COLO668 (cell line): ENCODE results near the gene KMT2A.
"Not testable (repeated sequence)": the region's sequence is repeated elsewhere in the genome, so short reads cannot be mapped to it uniquely, and the experiment has no call there.

Source experiments
- DNase-seq: peaks from one replicate; lab custom pipeline; 2025; ENCODE audit not compliant: unreplicated experiment; lab: John Stamatoyannopoulos, UW

KMT2A gene

DNA sequence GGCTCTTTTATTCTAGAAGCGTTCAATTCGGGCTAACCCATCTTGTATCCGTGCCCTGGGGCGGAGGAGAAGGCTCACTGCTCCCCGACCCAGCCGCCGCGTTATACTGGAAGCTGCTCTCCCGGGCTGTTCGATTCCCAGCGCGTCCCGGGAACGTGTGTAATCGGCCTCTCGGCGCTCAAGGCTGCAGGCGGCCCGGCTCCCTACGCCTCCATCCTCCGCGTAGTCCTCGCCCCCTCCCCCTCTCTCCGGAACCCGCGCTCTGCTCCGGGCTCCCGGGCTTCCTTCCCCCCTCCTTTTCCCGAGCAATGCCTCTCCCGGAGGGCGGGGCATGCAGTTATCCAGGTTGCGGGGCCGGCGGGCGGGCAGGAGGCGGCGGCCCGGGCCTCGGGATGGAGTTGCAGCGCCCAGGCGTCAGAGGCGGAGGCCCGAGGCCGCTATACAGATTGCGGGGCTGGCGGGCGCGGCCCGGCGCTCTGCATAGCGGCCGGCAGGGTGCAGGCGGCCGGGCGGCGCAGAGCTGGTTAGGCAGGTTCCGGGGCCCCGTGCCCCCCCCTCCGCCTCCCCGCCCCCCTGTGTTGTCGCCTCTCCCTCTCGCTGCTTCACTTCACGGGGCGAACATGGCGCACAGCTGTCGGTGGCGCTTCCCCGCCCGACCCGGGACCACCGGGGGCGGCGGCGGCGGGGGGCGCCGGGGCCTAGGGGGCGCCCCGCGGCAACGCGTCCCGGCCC lies at the start of gene KMT2A:
Gene KMT2A, plus strand, starts transcription at position 600 of the 732 bp plus-strand sequence. Its CDS starts 21 bp downstream, at position 621.
- peak; percentile 98 for DNase-seq

DNA sequence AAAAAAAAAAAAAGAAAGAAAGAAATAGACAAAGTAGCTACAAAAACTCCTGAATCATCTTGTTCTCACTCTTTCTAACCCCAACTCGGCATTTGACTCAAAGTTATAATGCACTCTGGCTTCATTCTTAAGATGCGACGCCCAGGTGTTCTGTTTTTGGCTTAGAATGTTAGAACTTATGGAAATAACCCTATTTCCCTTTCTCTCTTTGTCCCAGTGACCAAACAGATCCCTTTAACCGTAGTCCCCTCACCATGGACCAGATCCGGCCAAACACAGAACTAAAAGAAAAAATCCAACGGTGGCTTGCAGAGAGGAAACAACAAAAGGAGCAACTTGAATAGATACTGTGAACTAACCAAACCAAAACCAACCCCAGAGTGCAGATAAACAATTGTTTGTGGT lies 40.2 kb upstream of the KMT2A start:
- DNase-seq, result no peak

DNA sequence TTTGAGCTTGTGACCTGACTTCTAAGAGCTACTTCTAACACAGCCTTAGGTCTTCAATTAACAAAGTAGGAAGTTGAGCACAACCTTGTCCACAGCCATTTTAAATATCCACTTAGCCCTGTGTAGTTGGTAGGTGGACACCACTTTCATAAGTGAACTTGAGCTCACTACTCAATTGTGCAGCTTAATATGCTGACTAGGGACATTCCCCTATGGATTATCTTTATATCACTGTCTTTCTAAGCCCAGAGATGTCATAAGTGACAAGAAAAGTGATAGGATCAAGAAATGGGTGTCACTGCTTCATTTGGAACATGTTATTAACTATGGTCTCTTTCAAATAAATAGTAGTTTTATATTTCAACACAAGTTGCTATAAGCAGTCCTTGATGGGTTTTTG lies 38.8 kb upstream of the KMT2A start:
- no peak for DNase-seq

DNA sequence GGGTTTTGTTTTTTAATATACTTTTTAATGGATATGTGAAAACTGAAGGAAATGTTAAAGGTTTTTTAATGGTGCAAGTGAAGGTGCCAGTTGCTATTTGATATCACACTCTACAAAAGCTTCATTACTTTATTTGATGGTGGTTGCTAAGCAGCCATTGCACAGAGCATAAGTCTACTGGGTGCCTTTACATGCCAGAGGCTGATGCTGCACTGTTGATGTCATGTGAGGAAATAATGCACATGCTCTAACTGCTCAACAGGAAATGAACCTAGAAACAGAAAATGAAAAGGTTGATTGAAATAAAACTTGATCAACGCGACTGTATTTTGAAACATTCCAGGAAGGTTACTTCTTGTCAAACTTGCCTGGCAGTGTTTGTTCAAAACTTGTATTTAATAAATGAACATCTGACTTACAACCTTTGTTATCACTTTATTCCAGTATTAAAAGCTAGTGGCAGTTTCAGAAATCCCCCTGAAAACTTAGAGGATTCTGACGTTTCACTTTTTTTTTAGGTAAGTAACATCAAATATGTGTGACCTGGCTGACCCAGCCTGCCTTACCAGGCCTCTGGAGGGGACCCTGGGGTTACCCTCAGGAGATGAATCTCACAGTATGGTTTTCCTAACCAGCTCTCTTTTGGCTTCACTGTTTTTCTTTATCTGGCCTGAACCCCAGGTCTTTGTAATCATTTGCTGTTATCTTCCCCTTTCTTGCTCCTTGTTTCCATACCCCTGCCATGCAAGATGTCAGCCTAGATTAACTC lies 37.3 kb upstream of the KMT2A start:
- DNase-seq, result peak; percentile 3

DNA sequence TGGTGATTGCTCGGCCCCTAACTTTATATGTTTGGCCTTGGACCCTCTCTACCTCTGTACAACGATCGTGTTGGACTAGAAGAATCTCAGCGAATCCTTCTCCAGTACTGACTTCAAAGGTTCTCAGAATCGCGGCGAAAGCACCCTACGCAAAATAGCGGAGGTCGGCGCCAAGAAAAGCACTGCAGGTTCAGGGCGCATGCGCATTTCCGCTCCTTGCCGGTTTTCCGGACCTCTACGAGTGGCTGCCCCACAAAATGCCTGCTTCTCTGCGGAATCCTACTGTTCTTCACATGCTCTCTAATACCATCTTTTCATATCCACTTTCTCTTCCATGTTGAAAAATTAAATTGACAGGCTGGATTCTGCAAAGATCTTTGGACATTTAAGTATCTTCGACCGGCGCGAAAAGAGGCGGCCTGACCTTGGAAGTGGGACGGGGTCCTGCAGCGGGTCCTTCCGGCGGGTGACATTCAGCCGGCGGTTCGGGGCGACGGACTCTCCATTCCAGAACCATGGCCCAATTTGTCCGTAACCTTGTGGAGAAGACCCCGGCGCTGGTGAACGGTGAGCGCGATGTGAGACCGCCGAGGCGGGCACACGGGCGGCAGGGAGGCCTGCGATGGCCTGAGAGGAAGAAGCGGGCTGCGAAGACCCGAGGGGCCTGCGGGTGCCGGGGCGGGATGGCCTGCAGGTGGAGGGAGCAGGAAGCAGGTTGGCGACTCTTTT lies 35.0 kb upstream of the KMT2A start, which contains the start of gene ATP5MG:
Gene ATP5MG, plus strand, starts transcription at position 456 of the 729 bp plus-strand sequence. Its CDS starts 60 bp downstream, at position 516.
- peak; percentile 91 for DNase-seq

DNA sequence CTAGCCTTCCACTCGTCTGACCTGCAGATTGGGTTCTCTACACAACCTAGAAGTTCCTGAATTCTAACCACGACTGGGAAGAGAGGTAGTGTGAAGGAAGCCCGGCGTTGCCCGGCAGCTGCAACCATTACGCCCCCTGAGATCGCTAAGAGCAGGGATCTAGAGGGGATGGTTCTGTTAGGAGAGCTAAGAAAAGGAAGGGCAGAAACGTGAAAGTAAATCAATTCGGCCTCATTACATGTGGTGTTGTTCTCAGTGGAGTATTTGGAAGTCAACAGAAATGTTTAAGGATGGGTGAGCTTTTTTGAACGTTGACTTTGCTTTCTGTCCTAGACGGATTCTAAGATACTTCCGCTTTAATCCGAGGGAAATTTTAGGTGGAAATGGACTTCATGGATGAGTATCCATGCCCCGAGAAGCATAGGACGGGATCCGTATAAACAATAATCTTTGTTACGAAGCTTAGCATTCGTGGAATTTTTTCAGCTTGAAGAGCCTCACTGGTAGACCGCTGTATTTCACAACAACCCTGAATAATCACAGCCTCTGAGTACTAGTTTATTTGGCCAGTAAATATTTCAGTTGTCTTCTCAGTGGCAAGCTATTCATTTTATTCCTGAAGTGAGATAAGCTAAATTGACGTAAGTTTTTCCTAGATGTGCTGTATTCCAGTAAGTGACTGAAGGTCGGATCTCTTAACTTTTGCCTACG lies 34.3 kb upstream of the KMT2A start:
- DNase-seq, result no peak

DNA sequence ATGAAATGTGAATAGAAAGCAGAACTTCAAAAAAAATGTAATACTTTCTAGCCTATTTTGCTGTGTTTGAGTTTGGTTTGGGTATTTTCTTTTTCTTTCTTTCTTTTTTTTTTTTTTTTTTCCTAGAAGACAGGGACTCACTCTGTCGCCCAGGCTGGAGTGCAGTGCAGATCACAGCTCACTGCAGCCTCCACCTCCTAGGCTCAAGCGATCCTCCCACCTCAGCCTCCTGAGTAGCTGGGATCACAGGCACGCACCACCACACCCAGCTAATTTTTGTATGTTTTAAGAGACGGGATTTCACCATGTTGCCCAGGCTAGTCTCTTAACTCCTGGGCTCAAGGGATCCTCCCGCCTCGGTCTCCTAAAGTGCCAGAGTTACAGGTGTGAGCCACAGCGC lies 33.7 kb upstream of the KMT2A start:
- not testable (repeated sequence) for DNase-seq

DNA sequence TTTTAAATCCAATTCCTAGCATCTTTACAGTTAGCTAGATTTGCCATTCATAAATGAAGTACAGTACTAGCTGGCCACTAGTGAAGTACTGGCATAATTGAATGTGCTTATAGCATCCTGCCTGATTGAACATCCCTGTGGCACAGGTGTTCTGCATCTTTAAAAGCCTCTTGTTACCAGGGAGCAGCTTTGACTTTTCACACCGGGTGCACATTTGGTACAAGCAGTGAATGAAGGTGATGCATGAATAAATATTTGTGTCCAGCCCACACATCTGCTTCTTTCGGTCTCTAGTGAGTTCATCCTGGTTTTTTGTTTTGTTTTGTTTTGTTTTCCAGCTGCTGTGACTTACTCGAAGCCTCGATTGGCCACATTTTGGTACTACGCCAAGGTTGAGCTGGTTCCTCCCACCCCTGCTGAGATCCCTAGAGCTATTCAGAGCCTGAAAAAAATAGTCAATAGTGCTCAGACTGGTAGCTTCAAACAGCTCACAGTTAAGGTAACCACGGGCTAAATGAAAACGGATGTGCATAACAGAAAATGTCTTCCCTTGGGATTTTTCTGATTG lies 29.6 kb upstream of the KMT2A start:
- peak; percentile 50 for DNase-seq

DNA sequence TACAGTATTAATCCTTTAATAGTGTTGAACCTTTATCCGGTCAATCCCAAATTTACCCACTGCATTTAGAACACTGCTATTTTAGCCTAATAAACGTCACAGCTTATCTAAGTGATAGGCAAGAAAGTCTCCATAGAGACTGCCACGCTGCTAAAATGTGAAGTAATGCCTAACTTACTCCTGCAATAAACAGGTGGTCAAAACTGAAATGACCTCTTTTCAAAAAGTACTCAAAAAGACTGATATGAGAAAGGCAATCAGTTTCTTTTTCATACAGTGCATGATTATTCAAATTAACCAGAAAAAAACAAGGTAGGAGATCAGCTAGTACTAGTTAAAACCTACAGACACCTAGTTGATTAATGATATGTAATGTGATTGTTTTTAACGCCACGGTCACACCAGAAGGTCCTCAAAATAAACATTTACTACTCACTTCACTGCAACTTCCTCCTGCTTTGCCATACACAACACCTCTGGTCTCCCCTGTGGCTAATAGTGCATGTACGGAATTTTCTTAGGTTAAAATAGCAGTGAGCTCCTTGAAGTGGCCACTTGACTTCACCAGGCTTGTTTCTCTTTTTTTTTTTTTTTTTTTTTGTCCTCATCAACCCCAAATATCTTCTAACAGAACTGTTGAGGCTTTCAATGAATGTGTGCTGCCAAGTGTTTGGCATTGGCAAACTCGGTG lies 26.1 kb upstream of the KMT2A start:
- DNase-seq, result no peak

DNA sequence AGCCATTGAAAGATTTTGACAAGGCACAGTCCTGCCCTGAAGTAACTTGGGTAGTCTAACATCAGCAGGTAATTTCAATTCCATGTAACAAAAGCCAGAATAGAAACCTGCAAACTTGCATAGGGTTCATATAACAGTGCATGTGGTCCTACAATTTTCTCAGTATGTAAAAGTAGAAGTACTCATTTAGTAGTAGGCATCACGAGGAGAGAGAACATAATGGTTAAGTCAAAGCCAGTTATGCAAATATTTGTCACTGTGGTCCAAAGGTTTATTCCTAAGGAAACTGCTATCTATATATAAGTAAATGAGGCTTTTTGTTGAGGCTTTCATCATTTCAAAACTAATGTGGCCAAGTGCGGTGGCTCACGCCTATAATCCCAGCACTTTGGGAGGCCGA lies 24.8 kb upstream of the KMT2A start:
- no peak for DNase-seq

DNA sequence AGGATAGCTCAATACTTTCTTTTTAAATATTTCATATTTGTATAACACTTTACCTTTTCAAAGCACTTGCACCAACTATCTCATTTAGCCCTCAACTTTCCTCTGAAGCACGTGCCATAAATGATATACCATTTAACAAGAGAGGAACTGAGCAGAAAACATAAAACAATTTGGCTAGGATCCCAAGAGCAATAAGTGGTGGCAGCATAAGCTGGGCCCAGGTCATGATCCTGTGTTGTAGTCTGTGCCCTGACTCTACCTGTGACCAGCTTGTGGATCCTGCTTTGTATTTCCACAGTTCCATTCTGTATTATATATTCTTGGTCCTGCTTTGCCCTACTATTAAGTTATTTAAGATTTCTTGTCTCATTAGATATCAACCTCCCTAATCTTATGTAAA lies 23.4 kb upstream of the KMT2A start:
- no peak for DNase-seq

DNA sequence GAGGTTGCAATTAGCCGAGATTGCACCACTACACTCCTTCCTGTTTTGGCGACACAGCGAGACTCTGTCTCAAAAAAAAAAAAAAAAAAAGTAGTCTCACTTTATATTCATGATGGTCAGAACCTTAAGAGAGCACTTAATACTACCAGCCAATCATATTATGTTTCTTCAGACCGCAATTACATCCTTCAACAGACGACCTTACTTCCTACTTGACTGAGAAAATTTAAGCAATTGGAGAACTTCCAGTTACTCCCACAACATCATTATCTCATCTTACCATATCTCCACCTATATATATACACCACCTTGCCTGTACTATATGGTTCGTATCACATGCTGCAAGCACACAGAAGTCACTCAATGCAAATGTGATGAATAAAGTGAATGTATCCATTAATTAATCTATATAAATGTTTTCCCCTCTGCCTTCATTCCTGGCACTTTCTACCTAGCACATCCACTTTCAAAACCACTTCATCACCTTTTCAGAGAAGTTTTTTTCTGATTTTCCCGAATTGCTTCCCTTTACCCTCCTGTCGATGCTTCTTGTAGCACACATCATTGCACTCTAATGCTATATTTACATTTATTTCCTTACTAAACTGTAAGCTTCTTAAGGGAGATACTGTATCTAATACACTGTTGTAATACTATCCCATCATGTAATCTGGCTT lies 21.1 kb upstream of the KMT2A start:
- DNase-seq, result no peak

DNA sequence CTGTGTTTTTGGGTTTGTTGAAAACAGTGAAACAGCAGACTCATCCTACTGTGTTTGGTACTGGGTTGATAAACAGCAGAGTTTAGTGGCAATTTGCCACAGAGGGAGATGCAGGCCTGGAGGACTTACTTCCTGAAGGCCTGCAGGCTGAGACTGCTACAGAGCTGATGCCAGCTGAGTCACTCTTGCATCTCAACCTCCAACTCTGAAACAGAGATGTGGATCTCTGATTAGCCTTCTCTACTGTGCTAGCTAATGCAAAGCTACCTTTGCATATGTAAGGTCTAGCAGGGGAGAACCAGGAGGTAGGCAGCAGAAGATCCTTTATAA lies 20.6 kb upstream of the KMT2A start:
- no peak for DNase-seq

DNA sequence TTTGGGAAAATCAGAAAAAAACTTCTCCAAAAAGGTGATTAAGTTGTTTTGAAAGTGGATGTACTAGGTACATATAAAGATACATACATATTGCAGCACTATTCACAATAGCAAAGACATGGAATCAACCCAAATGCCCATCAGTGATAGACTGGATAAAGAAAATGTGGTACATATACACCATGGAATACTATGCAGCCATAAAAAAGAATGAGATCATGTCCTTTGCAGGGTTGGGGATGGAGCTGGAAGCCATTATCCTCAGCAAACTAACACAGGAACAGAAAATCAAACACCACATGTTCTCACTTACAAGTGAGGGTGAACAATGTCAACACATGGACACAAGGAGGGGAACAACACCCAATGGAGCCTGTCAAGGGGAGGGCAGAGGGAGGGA lies 19.4 kb upstream of the KMT2A start:
- DNase-seq, result not testable (repeated sequence)

DNA sequence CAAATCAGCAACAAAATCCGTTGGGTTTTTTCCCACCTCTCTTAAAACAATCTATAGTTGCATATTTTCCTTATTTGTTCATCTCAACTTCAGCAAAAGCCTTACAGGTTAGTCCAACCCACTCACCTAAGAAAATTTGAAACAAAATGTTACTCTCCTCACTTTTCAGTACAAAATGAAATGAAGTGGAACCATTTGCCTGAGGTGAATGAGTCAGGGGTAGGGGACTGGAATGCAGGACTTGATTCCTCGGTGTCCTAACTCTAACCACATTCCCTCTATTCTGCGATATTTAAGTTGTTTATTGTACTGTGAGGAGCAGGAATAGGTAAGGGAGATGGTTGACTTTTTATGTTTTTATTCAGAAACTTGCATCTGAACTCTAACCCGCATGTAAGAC lies 18.5 kb upstream of the KMT2A start:
- DNase-seq, result no peak

DNA sequence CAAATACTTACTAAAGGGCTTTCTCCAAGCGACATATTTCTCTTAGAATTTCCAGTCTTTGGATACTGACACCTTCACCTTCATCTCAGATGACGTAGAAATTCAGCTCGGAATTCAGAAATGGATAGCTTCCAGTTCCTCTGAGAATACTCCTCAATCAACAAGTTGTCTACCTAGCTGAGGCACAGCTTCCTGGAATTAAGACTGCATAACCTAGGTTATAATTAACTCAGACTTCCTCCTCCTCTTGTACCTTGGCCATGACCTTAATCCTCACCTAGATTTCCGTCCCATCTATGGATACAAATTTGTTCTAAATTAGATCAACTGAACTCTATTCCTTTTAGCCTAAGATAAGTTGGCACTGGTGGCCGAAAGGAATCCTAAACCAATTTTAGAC lies 17.5 kb upstream of the KMT2A start:
- DNase-seq, result no peak

DNA sequence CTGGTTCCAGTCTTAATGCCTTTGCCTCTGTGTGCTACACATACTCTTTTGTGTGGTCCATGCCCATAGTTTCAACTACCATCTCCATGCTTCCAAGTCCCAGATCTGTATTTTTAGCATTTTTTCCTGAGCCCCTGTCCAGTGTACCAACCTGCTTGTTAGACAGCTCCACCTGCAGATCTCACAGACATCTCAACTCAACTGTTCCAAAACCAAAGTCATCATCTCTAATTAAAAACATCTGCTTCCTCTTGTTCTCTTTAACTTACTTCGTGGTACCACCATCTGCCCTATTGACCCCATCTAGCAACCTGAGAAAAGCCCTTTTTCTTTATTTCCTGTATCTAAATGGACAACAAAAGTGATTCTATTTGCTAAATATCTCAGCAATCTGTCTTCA lies 8.6 kb upstream of the KMT2A start:
- no peak for DNase-seq

DNA sequence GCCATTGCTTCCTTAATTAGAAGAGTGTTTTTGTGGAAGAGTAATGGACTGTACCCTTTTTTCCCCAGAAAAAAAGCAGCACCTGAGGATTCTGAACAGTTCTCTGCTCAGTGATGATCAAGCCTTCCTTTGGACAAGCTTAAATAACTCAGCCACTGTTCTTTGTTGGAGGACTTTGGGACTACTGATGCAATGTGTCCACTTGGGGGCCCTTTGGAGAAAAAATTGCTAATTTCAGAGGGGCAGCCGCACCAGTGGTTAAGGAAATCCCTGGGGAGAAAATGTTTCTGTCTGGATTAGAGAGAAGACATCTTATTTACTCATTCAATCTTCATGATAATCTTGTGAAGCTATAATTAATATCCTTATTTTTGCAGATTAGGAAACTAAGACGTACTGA lies 5.3 kb upstream of the KMT2A start:
- DNase-seq, result no peak

DNA sequence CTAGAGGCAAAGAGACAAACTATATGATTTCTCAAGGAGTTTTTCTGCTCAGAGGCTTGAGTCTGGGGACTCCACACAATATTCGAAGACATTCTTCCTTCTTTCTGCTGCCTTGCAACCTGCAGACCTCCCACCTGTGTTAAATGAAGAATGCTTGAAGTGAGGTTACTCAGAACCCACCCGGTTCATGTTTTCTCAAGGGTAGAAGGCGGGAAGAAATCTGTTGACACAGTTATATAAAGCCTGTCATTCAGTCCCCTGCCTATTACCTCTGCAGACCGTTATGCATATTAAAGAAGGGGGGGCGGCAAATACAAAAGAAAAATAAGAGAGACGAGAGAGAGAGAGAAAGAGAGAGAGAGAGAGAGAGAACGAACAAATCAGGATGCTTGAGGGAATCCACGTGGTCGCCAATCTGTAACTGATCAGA lies 2.2 kb upstream of the KMT2A start:
- no peak for DNase-seq
